Stimulated activated CD8-positive, alpha-beta memory T cell treated with anti-CD3 and anti-CD28 coated beads, Interleukin-12 subunit alpha, Interleukin-12 subunit beta, amount 100 ng/mL, for 1 hour (primary cell): ENCODE measurements around the gene TMEM266.

ENCODE experiments used
- DNase-seq: peaks from one replicate; pipeline ENCODE4 v3.0.0-alpha.2; 2020; ENCODE audit warnings: low read depth

Gene TMEM266

DNA sequence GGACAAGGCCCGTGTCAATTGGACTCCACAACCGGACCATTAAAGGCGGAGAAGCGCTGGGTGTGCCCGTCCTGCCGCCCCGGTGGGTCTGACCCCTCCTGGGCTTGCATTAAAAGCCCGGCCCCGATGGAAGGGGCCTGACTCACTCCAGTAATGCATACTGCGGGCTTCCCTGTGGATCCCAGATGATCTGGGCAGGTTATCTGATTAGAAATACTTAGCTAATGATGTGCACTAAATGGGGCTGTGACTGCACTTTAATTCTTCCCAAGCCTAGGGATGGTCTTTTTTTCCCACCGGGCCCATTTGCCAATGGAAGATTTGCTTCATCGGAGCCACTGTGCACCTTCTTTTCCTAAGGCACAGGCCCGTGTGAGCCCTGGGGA is 124.9 kb downstream of the TMEM266 start:
- no peak for DNase-seq

GRCh38 chr15:76185716-76186115 is 125.9 kb downstream of the TMEM266 start:
- DNase-seq = no peak

DNA sequence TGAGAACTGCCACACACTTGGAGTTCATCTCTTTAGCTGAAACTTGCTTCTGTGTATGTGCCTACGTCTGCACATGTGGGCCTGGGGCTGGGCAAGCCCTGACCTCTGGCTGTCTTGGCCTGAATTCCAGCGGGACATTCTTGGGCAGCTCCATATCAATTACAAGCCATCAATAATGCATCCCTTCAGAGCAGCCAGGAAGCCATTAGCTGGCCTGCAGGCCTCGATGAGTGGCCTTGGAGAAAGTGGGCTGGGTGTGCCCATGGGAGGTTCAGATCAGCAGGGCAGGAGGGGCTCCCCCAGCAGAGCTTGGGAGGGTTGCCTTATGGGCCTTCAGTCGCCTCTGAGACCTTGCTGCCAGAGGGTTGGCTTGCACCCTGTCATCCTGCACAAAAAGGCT is 127.4 kb downstream of the TMEM266 start:
- no peak for DNase-seq

GRCh38 chr15:76189106-76189505 is 129.3 kb downstream of the TMEM266 start:
- no peak for DNase-seq

- DNase-seq = no peak
Observed at GRCh38 chr15:76190070-76190564, 130.3 kb downstream of the TMEM266 start.

- DNase-seq = peak; percentile 27
Observed at GRCh38 chr15:76190751-76191538, 131.2 kb downstream of the TMEM266 start.

- DNase-seq = no peak
Observed at GRCh38 chr15:76191539-76192244, 131.9 kb downstream of the TMEM266 start.

GRCh38 chr15:76192715-76193114 is 132.9 kb downstream of the TMEM266 start:
- no peak for DNase-seq

- no peak for DNase-seq
Observed at GRCh38 chr15:76193934-76194333, 134.1 kb downstream of the TMEM266 start.

DNA sequence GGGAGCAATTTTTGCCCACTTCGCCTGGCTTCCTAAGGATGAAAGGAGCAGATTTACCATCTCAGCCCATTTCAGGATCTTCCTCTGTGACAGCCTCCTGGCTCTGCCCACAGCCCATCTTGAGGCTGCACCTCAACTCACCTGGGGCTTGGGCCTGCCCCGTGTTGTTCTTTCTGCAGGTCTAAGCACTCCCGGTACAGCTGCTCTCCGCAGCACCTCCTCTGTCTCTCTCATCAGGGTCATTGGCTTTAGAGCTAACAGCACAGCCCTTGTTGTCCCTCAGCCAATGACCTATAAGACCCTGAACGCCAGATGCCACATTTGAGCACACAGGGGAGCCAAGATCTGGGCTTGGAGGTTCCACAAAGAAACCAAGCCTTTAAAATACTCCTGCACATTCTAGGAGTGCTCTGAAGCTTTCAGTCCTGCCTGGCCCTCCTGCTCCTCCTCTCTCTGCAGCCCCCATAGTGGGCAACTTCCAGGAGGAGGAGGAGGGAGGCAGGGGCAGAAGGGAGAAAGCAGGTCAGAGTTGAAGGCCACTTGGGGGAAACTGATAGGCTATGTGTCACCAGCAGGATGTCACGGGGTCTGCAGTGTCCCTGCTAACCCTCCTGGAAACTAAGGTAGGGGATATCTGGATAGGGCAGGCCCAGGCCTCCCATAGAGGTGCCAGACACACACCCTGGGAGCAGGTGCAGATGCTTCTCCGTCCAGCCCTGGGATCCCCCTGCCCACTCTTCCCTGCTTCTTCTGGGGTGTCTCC is 135.9 kb downstream of the TMEM266 start:
- DNase-seq = no peak

DNA sequence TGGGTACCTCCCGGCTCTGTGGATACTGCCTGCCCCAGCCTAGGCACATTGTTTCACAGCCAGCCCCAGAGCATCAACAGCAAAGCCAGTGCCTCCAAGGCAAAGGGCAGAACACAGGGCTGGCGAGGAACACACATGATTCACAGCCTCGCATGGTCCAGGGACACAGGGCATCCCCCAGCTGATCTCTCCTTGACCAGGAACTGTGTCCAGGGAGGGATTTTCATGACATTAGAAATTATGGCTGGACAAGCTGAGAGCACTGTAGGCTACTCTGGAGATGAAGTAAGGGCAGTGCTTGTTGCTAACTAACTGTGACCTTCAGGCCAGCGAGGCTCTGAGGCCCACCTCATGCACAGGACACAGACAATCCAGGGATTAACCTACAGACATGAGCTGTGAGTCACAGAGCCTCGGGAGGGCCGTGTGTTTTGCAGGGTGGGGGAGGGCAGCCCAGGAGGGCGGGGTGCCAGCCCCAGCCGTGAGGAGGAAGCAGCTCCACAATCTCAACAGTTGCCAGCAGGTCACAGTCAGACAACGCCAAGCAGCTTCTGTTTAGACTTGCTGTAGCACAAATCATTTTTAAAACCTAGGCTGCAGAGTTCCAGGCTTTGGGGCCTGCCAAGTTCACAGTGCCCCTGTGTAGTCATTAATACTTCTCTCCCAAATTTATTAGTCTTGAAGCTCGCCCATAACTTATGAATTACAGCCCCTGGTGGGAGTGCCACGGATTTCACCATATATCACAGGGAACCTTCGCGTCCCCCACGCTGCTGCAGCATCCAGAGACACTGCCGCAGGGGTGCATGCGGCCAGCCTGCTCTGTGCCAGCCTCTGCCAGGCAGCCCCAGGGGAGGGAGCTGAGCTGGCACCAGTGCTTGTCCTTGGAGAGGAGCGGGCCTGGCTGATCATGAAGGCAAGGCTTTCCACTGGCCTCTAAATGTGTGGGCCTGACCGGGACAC is 136.8 kb downstream of the TMEM266 start:
- no peak for DNase-seq

DNA sequence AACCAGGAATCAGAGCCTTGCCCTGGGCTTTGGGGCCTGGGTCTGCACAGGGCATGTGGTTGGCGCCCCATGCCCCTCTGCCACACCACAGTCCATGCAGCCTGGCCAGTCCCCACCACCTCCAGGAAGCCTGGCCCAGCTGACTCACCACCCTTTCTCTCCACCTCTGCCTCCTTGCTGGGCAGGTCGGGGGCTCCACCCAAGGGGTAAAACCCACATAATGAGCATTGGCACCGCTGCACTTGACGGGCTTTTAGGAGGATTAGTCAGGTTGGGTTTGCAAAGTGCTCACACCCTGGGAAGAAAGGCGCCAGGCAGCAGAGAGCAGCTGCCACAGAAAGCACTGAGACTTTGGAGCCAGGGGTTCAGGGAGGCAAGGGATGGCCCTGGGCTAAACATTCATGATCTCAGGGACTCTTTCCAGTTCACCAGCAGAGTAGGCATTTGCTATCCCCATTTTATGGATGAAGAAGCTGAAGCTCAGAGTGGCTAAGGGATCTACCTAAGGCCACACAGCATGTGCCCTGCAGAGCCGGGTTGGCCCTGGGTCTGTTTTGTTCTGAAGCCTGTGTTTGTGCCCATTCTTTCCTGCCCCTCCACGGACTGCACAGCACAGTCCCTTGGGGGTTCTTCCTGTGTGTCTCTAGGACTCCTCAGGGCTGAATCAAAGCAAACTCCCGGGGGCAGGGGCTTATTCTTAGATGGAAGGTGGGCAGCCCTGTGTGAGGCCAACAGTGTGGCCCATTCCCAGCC is 138.1 kb downstream of the TMEM266 start:
- no peak for DNase-seq

DNA sequence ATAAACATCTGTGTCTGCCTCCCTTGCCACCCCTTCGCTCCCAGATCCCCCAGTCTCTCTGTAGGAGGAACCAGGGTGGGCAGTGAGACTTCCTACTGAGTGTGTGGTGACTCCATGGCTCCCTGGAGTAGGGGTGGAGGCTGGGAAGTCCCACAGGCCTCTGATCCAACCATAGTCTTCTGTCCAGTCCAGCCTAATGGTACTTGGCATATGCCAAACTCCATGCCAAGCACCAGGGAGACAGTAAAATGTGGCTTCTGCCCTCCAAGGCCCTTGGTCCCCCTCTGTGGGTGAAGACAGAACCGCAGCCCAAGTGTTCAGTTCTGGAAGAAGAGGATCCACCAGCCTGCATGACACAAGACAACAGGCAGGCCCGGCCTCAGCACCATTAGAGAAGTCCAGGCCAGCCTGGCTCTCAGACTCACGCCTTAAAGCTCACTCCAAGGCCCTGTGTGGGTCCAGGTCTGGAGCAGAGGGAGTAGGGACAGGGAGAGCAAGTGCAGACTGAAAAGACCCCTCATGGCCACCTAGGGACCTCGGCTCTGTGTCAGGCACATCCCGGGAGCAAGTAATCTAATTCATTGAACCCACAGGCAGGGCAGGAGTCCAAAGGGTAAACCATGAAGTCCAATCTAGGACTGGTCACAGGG is 138.8 kb downstream of the TMEM266 start:
- no peak for DNase-seq

DNA sequence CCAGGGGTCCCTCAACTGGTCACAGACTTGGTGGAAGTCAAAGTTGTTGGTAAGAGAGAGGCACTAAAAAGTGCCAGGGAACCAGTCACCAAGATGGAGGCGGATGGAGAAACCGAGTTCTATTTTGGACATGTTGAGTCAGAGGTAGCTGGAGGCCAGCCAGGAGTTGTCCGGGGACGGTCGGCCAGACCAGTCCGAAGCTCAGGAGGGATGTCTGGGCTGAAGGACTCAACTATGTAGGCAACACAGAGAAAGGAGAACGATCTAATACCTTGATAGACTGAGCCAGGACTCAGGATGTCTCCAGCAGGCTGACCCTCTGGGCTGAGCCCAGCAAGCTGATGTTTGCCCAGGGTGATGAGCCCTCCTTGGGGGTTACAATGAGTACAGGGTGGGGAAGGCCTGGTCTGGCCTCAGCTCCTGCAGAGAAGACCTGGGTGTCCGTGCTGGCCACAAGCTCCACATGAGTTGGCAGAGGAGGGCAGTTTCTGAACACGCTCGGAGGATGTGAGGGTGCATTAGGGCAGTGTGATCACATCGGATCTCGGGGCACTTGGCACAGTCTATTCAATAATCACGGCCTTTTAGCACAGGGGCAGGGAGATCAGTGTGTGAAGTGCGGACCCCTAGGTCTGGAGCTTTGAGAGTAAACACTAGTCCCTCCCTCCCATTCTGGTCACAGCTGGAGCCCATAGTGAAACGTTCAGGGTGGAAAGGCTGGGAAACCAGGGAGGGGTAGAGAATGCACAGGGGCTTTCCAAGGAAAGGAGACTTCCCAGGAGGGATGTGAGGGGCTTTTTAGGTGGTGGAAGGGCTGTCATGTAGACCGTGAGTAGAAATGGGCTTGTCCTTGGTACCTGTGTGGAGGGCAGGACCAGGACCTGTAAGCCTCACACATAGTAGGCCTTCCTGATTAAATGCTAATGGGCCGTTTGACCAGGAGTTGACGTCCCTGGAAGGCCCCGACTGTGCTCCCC is 139.6 kb downstream of the TMEM266 start:
- no peak for DNase-seq

DNA sequence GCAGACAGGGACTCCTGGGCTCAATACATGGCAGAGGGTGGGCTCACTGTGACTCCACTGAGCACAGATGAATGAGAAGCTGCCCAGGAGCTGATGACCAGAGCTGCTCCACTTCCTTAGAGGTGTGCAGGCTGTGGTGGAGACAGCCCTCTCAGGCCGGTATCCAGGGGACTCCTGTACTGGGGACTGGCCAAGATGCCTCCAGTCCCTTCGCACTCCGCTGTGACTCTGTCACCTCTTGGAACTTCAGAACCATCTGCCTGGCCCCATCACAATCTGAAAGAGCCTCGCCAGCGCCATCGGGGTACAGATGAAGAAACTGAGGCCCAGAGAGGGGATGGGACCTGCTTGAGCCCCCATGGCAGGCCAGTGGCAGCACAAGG is 140.3 kb downstream of the TMEM266 start:
- DNase-seq = no peak

- DNase-seq = no peak
Observed at GRCh38 chr15:76200641-76201105, 140.9 kb downstream of the TMEM266 start.

- no peak for DNase-seq
Observed at GRCh38 chr15:76201536-76202255, 141.9 kb downstream of the TMEM266 start.
